Measurements from ENCODE around the gene CKM.

DNA sequence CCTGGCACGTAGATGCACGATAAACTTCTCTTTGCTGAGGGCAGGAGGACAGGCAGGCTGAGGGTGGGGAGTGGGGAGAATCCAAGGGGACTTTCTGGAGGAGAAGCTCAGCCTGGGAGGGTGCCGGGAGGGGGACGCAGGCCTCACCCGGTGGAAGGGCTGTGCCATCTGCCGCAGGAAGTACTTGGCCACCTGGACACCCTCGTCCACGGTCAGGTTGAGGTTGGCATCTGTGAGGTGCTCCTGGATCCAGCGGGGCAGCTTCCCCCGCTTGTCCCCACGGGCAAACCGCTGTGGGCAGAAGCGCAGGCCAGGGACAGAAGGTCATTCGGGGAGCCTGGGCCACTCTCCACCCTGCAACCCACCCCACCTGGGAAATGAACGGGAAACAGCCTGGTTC, 29.4 kb upstream of the CKM start:
- TF ChIP-seq POLR2A (IDR thresholded peaks at IDR 0.05; ENCODE audit: extremely low read depth, insufficient read length) (no peak), CTCF (IDR thresholded peaks at IDR 0.05; ENCODE audit: low read depth, low read length) (no peak)
